Fibroblast of lung (primary cell): ENCODE results near the gene ATP8A2. TPM values are rescaled to one million over a fixed set of nuclear protein-coding genes. Genes with fewer than 3 reads are reported as not detected.

Experiments used
- DNase-seq, 2 donors: peaks; one replicate each; pipeline versions ENCODE4 v3.0.0 to v3.0.0-alpha.2; 2010; ENCODE audit warnings: low read depth in 2 of 2
- H2AFZ ChIP-seq: 2 replicates; pipeline ENCODE4 v1.5.1; 2012; ENCODE audit warnings: low read length, control low read depth, inconsistent platforms
- H3K27ac ChIP-seq: 2 replicates; pipeline ENCODE4 v1.5.1; 2011; ENCODE audit warnings: low read length, control low read depth; ENCODE audit not compliant: insufficient read depth
- H3K27me3 ChIP-seq: 2 replicates; pipeline ENCODE4 v1.5.1; 2011; ENCODE audit warnings: mild to moderate bottlenecking, low read length; ENCODE audit not compliant: control insufficient read depth, insufficient read depth
- H3K36me3 ChIP-seq: 2 replicates; pipeline ENCODE4 v1.5.1; 2011; ENCODE audit warnings: low read length; ENCODE audit not compliant: control insufficient read depth, insufficient read depth
- H3K4me1 ChIP-seq: 2 replicates; pipeline ENCODE4 v1.5.1; 2011; ENCODE audit warnings: low read length; ENCODE audit not compliant: control insufficient read depth, insufficient read depth; ENCODE audit errors: extremely low read depth
- H3K4me2 ChIP-seq: 2 replicates; pipeline ENCODE4 v1.5.1; 2011; ENCODE audit warnings: low read length, control low read depth; ENCODE audit not compliant: insufficient read depth; ENCODE audit errors: extremely low read depth
- H3K4me3 ChIP-seq, 4 experiments: fragments of 200-600 bp in 1 of 4; sonication (generic) in 1 of 4; replicated peaks in 1 of 4; 2 replicates each; pipeline ENCODE4 v1.5.1; 2011 to 2016; ENCODE audit warnings: low read length in 4 of 4, low read depth in 3 of 4, mild to moderate bottlenecking in 3 of 4, control low read depth in 2 of 4, inconsistent platforms in 1 of 4, mixed read lengths in 1 of 4; ENCODE audit not compliant: insufficient read depth in 1 of 4; ENCODE audit errors: control extremely low read depth in 1 of 4
- H3K79me2 ChIP-seq: 2 replicates; pipeline ENCODE4 v1.5.1; 2012; ENCODE audit warnings: mild to moderate bottlenecking, low read length, inconsistent platforms; ENCODE audit not compliant: control insufficient read depth, insufficient read depth
- H3K9ac ChIP-seq: 2 replicates; pipeline ENCODE4 v1.5.1; 2011; ENCODE audit warnings: mild to moderate bottlenecking, low read length, control low read depth; ENCODE audit not compliant: insufficient read depth
- H3K9me3 ChIP-seq: 2 replicates; pipeline ENCODE4 v1.5.1; 2012; ENCODE audit warnings: low read depth, low read length; ENCODE audit not compliant: control insufficient read depth, insufficient read depth
- H4K20me1 ChIP-seq: 2 replicates; pipeline ENCODE4 v1.5.1; 2011; ENCODE audit warnings: low read length; ENCODE audit not compliant: control insufficient read depth, insufficient read depth; ENCODE audit errors: extremely low read depth
- EZH2 ChIP-seq: IDR thresholded peaks from 2 replicates; pipeline ENCODE4 v1.5.1; 2012; ENCODE audit warnings: low read length, control low read depth, mild to moderate bottlenecking; ENCODE audit errors: missing control alignments
- polyA plus RNA-seq, 2 donors: library from polyadenylated mRNA; depleted of rRNA in 1 of 2; stranded (reverse) in 1 of 2; unstranded in 1 of 2; fragments of >200 nt; gene quantifications; 2 replicates each; pipeline ENCODE4 v1.2.1, GENCODE V29; 2011 to 2012; ENCODE audit warnings: missing spikeins in 1 of 2
- total RNA-seq: library from RNA; depleted of rRNA; stranded (reverse); fragments of >200 nt; gene quantifications from 2 replicates; pipeline ENCODE4 v1.2.1, GENCODE V29; 2014
- TF ChIP-seq, protein P1 (sequence below), 2 donors: IDR thresholded peaks in 1 of 2; conservative IDR thresholded peaks in 1 of 2; 1 replicate in 1 of 2; 2 replicates in 1 of 2; pipeline ENCODE4 v1.5.1; 2011 to 2012; ENCODE audit warnings: low read length in 2 of 2, control low read depth in 1 of 2, inconsistent platforms in 1 of 2, low read depth in 1 of 2, mild to moderate bottlenecking in 1 of 2

Gene ATP8A2
- total and polyA plus RNA-seq, 2 donors (not counting 1 experiment from before 2014, with no cell fraction given): under 0.01 to 0.01 TPM

- H3K4me1 ChIP-seq: no peaks in the 10 kb centered on the region
- no peak overlapping the region for H3K4me2 ChIP-seq
- peak overlapping the region in 1 of 4 experiments; percentile 41 for H3K4me3 ChIP-seq
- H3K9me3 ChIP-seq: no peaks in the 10 kb centered on the region
- H2AFZ ChIP-seq: peak overlapping the region; percentile 30
- no peaks in the 10 kb centered on the region for H3K27me3 ChIP-seq
- no peaks in the 10 kb centered on the region for H3K79me2 ChIP-seq
- DNase-seq: peak in 1 of 2 donors; percentile 38
- no peak overlapping the region for H3K27ac ChIP-seq
- no peak overlapping the region for H3K9ac ChIP-seq
- no peaks in the 10 kb centered on the region for H4K20me1 ChIP-seq
- TF ChIP-seq EZH2: no peak
- TF ChIP-seq, protein P1, sequence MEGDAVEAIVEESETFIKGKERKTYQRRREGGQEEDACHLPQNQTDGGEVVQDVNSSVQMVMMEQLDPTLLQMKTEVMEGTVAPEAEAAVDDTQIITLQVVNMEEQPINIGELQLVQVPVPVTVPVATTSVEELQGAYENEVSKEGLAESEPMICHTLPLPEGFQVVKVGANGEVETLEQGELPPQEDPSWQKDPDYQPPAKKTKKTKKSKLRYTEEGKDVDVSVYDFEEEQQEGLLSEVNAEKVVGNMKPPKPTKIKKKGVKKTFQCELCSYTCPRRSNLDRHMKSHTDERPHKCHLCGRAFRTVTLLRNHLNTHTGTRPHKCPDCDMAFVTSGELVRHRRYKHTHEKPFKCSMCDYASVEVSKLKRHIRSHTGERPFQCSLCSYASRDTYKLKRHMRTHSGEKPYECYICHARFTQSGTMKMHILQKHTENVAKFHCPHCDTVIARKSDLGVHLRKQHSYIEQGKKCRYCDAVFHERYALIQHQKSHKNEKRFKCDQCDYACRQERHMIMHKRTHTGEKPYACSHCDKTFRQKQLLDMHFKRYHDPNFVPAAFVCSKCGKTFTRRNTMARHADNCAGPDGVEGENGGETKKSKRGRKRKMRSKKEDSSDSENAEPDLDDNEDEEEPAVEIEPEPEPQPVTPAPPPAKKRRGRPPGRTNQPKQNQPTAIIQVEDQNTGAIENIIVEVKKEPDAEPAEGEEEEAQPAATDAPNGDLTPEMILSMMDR (conservative IDR thresholded peaks at IDR 0.05 in 1 of 2, IDR thresholded peaks at IDR 0.05 in 1 of 2; ENCODE audit: low read depth in 1 of 2, low read length in 2 of 2): no peak
- H3K36me3 ChIP-seq: no peaks in the 10 kb centered on the region
These were observed 640.4 kb downstream of the ATP8A2 start for GRCh38 chr13:26011996-26012821.

DNA sequence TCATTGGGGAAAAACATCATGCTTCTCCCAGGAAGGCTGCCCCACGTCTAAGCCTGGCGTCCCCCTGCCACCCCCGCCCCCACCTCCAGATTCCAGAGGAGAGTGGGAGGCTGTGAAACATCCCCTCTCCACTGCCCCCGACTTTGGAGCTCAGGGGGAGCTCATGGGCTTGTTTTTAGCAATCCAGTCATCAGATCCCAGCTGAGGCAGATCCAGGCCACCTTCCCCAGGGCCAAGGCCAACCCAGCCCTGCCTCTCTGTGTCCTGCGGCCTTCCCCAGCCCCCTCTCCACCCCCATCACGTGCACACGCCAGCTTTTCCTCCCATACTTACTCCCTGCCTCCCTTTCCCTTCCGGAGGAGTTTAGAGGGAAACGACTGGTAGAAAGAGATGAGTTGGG is 641.2 kb downstream of the ATP8A2 start:
- Histone ChIP-seq H2AFZ (no peak overlapping the region), H3K4me2 (no peak overlapping the region), H3K27ac (no peak overlapping the region), H3K79me2 (no peaks in the 10 kb centered on the region), H4K20me1 (no peaks in the 10 kb centered on the region), H3K9me3 (no peaks in the 10 kb centered on the region), H3K36me3 (no peaks in the 10 kb centered on the region), H3K27me3 (no peaks in the 10 kb centered on the region), H3K9ac (no peak overlapping the region), H3K4me1 (no peaks in the 10 kb centered on the region), H3K4me3 (no peak overlapping the region)
- no peak for DNase-seq
- no peak for TF ChIP-seq EZH2
- TF ChIP-seq, protein P1 (conservative IDR thresholded peaks at IDR 0.05 in 1 of 2, IDR thresholded peaks at IDR 0.05 in 1 of 2; ENCODE audit: low read depth in 1 of 2, low read length in 2 of 2): no peak

DNA sequence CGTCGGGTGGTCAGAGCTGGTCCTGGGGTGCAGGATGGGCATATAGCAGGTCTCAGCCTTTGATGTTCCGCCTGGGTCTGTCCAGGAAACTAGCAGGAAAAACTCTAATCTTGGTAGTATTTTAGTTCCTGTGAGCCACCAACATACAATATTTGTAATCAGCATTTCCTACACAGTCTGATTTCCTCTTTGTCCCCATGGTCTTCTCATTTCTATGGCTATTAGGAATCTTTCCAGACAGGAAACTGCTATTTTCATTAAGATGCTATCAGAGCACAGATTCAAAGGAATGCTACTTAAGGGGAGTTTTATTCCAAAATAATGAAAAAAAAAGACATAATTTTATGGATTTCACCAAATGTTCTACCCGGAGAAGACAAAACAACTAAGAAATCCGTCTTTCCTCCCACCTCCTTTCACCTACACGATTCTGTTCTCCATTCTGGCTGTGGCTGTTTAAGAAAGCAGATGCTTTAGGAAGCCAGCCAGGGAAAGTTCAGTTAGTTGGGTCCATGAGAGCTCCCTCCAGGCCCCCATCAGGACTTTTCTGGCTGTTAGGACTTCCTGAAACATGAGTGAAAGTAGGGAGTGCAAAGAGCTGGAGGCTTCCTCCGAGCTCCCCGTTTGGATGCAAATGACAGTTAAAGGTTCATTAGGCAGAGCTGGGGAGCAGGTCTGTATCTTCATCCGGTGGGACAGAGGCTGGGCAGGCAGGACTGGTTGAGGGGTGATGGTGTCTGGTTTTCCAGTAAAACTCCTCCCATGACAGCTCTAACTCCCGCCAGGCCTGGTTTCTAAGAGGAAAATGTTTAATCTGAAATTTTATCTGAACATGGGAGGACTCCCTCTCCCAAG is 643.7 kb downstream of the ATP8A2 start:
- no peaks in the 10 kb centered on the region for H3K36me3 ChIP-seq
- H3K9me3 ChIP-seq: no peaks in the 10 kb centered on the region
- no peaks in the 10 kb centered on the region for H3K79me2 ChIP-seq
- no peak for DNase-seq
- no peaks in the 10 kb centered on the region for H3K4me1 ChIP-seq
- H4K20me1 ChIP-seq: no peaks in the 10 kb centered on the region
- H3K27me3 ChIP-seq: no peaks in the 10 kb centered on the region
- TF ChIP-seq, protein P1 (conservative IDR thresholded peaks at IDR 0.05 in 1 of 2, IDR thresholded peaks at IDR 0.05 in 1 of 2; ENCODE audit: low read depth in 1 of 2, low read length in 2 of 2): no peak
- no peak overlapping the region for H3K4me3 ChIP-seq
- no peak overlapping the region for H2AFZ ChIP-seq
- H3K4me2 ChIP-seq: no peak overlapping the region
- no peak overlapping the region for H3K9ac ChIP-seq
- no peak overlapping the region for H3K27ac ChIP-seq
